T-helper 1 cell treated with Interleukin-12 subunit alpha and Interleukin-12 subunit beta and Interleukin-4 antibody, amounts not matched to agents 30 μg/mL and 1 μg/mL, for 36 hours (primary cell): ENCODE results near the gene PCDH15.

Experiments
- H3K27ac Mint-ChIP-seq: one replicate; pipeline ENCODE4 v1.8.0; 2021; ENCODE audit warnings: mild to moderate bottlenecking, mixed read lengths
- H3K27me3 Mint-ChIP-seq: one replicate; pipeline ENCODE4 v1.8.0; 2021; ENCODE audit warnings: low read depth, mixed read lengths
- H3K36me3 Mint-ChIP-seq: one replicate; pipeline ENCODE4 v1.8.0; 2021; ENCODE audit warnings: low read depth, mixed read lengths
- H3K4me1 Mint-ChIP-seq: one replicate; pipeline ENCODE4 v1.8.0; 2021; ENCODE audit warnings: low read depth, mixed read lengths
- H3K4me3 Mint-ChIP-seq: one replicate; pipeline ENCODE4 v1.8.0; 2021; ENCODE audit warnings: mild to moderate bottlenecking, moderate library complexity, mixed read lengths
- H3K9me3 Mint-ChIP-seq: one replicate; pipeline ENCODE4 v1.8.0; 2021; ENCODE audit warnings: mixed read lengths

Gene PCDH15

GRCh38 chr10:54665095-54665494 lies 135.9 kb downstream of the PCDH15 start:
- no peak overlapping the region for H3K4me3 Mint-ChIP-seq
- H3K27me3 Mint-ChIP-seq: no peaks in the 10 kb centered on the region
- H3K4me1 Mint-ChIP-seq: no peaks in the 10 kb centered on the region
- H3K9me3 Mint-ChIP-seq: no peaks in the 10 kb centered on the region
- no peaks in the 10 kb centered on the region for H3K36me3 Mint-ChIP-seq
- no peak overlapping the region for H3K27ac Mint-ChIP-seq

- Mint-ChIP-seq H3K9me3 (peaks cover 5% of the 10 kb centered on the region), H3K27me3 (no peaks in the 10 kb centered on the region)
Observed at GRCh38 chr10:54660397-54660796, 140.6 kb downstream of the PCDH15 start.

GRCh38 chr10:54656643-54657042 lies 144.4 kb downstream of the PCDH15 start:
- no peak overlapping the region for H3K27ac Mint-ChIP-seq
- H3K9me3 Mint-ChIP-seq: peaks cover 5% of the 10 kb centered on the region
- H3K4me1 Mint-ChIP-seq: no peaks in the 10 kb centered on the region
- no peak overlapping the region for H3K4me3 Mint-ChIP-seq
- H3K36me3 Mint-ChIP-seq: no peaks in the 10 kb centered on the region
- no peaks in the 10 kb centered on the region for H3K27me3 Mint-ChIP-seq

More at GRCh38 chr10:54660397-54660796, 140.6 kb downstream of the PCDH15 start:
- no peaks in the 10 kb centered on the region for H3K4me1 Mint-ChIP-seq
- no peaks in the 10 kb centered on the region for H3K36me3 Mint-ChIP-seq
- no peak overlapping the region for H3K4me3 Mint-ChIP-seq
- no peak overlapping the region for H3K27ac Mint-ChIP-seq

- H3K36me3 Mint-ChIP-seq: no peaks in the 10 kb centered on the region
- no peak overlapping the region for H3K27ac Mint-ChIP-seq
- H3K4me3 Mint-ChIP-seq: no peak overlapping the region
- H3K9me3 Mint-ChIP-seq: peaks cover 5% of the 10 kb centered on the region
- H3K4me1 Mint-ChIP-seq: no peaks in the 10 kb centered on the region
- H3K27me3 Mint-ChIP-seq: no peaks in the 10 kb centered on the region
Observed at GRCh38 chr10:54653518-54653917, 147.5 kb downstream of the PCDH15 start.

- H3K9me3 Mint-ChIP-seq: no peaks in the 10 kb centered on the region
- no peak overlapping the region for H3K27ac Mint-ChIP-seq
- no peak overlapping the region for H3K4me3 Mint-ChIP-seq
Observed at GRCh38 chr10:54650547-54650946, 150.5 kb downstream of the PCDH15 start.

GRCh38 chr10:54622017-54622416 lies 179.0 kb downstream of the PCDH15 start:
- H3K27ac Mint-ChIP-seq: no peak overlapping the region
- H3K4me3 Mint-ChIP-seq: no peak overlapping the region
- no peaks in the 10 kb centered on the region for H3K27me3 Mint-ChIP-seq
- peaks cover 2% of the 10 kb centered on the region for H3K9me3 Mint-ChIP-seq
- no peaks in the 10 kb centered on the region for H3K4me1 Mint-ChIP-seq
- no peaks in the 10 kb centered on the region for H3K36me3 Mint-ChIP-seq

More at GRCh38 chr10:54650547-54650946, 150.5 kb downstream of the PCDH15 start:
- H3K27me3 Mint-ChIP-seq: no peaks in the 10 kb centered on the region
- no peaks in the 10 kb centered on the region for H3K4me1 Mint-ChIP-seq
- H3K36me3 Mint-ChIP-seq: no peaks in the 10 kb centered on the region

GRCh38 chr10:54620352-54620751 lies 180.7 kb downstream of the PCDH15 start:
- no peaks in the 10 kb centered on the region for H3K4me1 Mint-ChIP-seq
- no peaks in the 10 kb centered on the region for H3K27me3 Mint-ChIP-seq
- no peak overlapping the region for H3K4me3 Mint-ChIP-seq
- H3K27ac Mint-ChIP-seq: no peak overlapping the region
- H3K9me3 Mint-ChIP-seq: no peaks in the 10 kb centered on the region
- H3K36me3 Mint-ChIP-seq: no peaks in the 10 kb centered on the region

GRCh38 chr10:54614072-54614471 lies 187.0 kb downstream of the PCDH15 start:
- no peak overlapping the region for H3K4me3 Mint-ChIP-seq
- H3K4me1 Mint-ChIP-seq: no peaks in the 10 kb centered on the region

GRCh38 chr10:54613162-54613561 lies 187.9 kb downstream of the PCDH15 start:
- H3K27ac Mint-ChIP-seq: no peak overlapping the region
- no peaks in the 10 kb centered on the region for H3K4me1 Mint-ChIP-seq
- peaks cover 4% of the 10 kb centered on the region for H3K9me3 Mint-ChIP-seq
- no peak overlapping the region for H3K4me3 Mint-ChIP-seq
- no peaks in the 10 kb centered on the region for H3K36me3 Mint-ChIP-seq
- H3K27me3 Mint-ChIP-seq: no peaks in the 10 kb centered on the region

More at GRCh38 chr10:54614072-54614471, 187.0 kb downstream of the PCDH15 start:
- H3K27me3 Mint-ChIP-seq: no peaks in the 10 kb centered on the region
- no peaks in the 10 kb centered on the region for H3K36me3 Mint-ChIP-seq
- H3K27ac Mint-ChIP-seq: no peak overlapping the region
- H3K9me3 Mint-ChIP-seq: peaks cover 4% of the 10 kb centered on the region

GRCh38 chr10:54609423-54609822 lies 191.6 kb downstream of the PCDH15 start:
- Mint-ChIP-seq H3K27ac (no peak overlapping the region), H3K9me3 (peaks cover 4% of the 10 kb centered on the region), H3K4me3 (no peak overlapping the region), H3K36me3 (no peaks in the 10 kb centered on the region), H3K4me1 (no peaks in the 10 kb centered on the region), H3K27me3 (no peaks in the 10 kb centered on the region)

- Mint-ChIP-seq H3K27me3 (no peaks in the 10 kb centered on the region), H3K27ac (no peak overlapping the region), H3K4me1 (no peaks in the 10 kb centered on the region), H3K9me3 (peaks cover 4% of the 10 kb centered on the region), H3K36me3 (no peaks in the 10 kb centered on the region), H3K4me3 (no peak overlapping the region)
Observed at GRCh38 chr10:54607983-54608382, 193.0 kb downstream of the PCDH15 start.

- Mint-ChIP-seq H3K9me3 (peaks cover 19% of the 10 kb centered on the region), H3K4me1 (no peaks in the 10 kb centered on the region), H3K27ac (no peak overlapping the region), H3K4me3 (no peak overlapping the region), H3K36me3 (no peaks in the 10 kb centered on the region), H3K27me3 (no peaks in the 10 kb centered on the region)
Observed at GRCh38 chr10:54594289-54594688, 206.7 kb downstream of the PCDH15 start.

- Mint-ChIP-seq H3K4me3 (no peak overlapping the region), H3K27ac (no peak overlapping the region), H3K4me1 (no peaks in the 10 kb centered on the region), H3K27me3 (no peaks in the 10 kb centered on the region), H3K9me3 (no peaks in the 10 kb centered on the region), H3K36me3 (no peaks in the 10 kb centered on the region)
Observed at GRCh38 chr10:54587971-54588370, 213.1 kb downstream of the PCDH15 start.

- no peaks in the 10 kb centered on the region for H3K36me3 Mint-ChIP-seq
- peaks cover 4% of the 10 kb centered on the region for H3K9me3 Mint-ChIP-seq
- H3K4me3 Mint-ChIP-seq: no peak overlapping the region
- no peaks in the 10 kb centered on the region for H3K4me1 Mint-ChIP-seq
- no peaks in the 10 kb centered on the region for H3K27me3 Mint-ChIP-seq
- H3K27ac Mint-ChIP-seq: no peak overlapping the region
Observed at GRCh38 chr10:54585572-54585971, 215.5 kb downstream of the PCDH15 start.

GRCh38 chr10:54577682-54578081 lies 223.3 kb downstream of the PCDH15 start:
- Mint-ChIP-seq H3K4me1 (no peaks in the 10 kb centered on the region), H3K4me3 (no peak overlapping the region), H3K36me3 (no peaks in the 10 kb centered on the region), H3K27ac (no peak overlapping the region), H3K27me3 (no peaks in the 10 kb centered on the region), H3K9me3 (peaks cover 22% of the 10 kb centered on the region)

- Mint-ChIP-seq H3K27me3 (no peaks in the 10 kb centered on the region), H3K9me3 (peaks cover 20% of the 10 kb centered on the region), H3K4me1 (no peaks in the 10 kb centered on the region), H3K27ac (no peak overlapping the region), H3K36me3 (no peaks in the 10 kb centered on the region), H3K4me3 (no peak overlapping the region)
Observed at GRCh38 chr10:54576541-54576940, 224.5 kb downstream of the PCDH15 start.
